Activated naive CD8-positive, alpha-beta T cell treated with anti-CD3 and anti-CD28 coated beads, Interleukin-2, amount 50 U/mL, for 24 hours (primary cell): ENCODE results near the gene ORC6.

Experiments
- ATAC-seq: fragments of 150-1000 bp; cut with Tn5 transposase; one replicate; pipeline ENCODE4 v1.10.0; 2021
- DNase-seq: peaks from one replicate; pipeline ENCODE4 v3.0.0; 2021
- H3K27ac Mint-ChIP-seq: one replicate; pipeline ENCODE4 v1.8.0; 2021; ENCODE audit warnings: mild to moderate bottlenecking, mixed read lengths
- H3K27me3 Mint-ChIP-seq: one replicate; pipeline ENCODE4 v1.8.0; 2021; ENCODE audit warnings: mixed read lengths
- H3K36me3 Mint-ChIP-seq: one replicate; pipeline ENCODE4 v1.8.0; 2021; ENCODE audit warnings: low read depth, mixed read lengths
- H3K4me1 Mint-ChIP-seq: one replicate; pipeline ENCODE4 v1.8.0; 2021; ENCODE audit warnings: mixed read lengths
- H3K4me3 Mint-ChIP-seq: one replicate; pipeline ENCODE4 v1.8.0; 2021; ENCODE audit warnings: mild to moderate bottlenecking, moderate library complexity, mixed read lengths
- H3K9me3 Mint-ChIP-seq: one replicate; pipeline ENCODE4 v1.8.0; 2021; ENCODE audit warnings: mixed read lengths

The ORC6 gene

GRCh38 chr16:46714797-46715591, 25.5 kb downstream of the ORC6 start:
- Mint-ChIP-seq H3K4me3 (no peak overlapping the region), H3K4me1 (peaks cover 4% of the 10 kb centered on the region), H3K36me3 (no peaks in the 10 kb centered on the region)

GRCh38 chr16:46715769-46716305, 26.4 kb downstream of the ORC6 start:
- H3K27ac Mint-ChIP-seq, result no peak overlapping the region
- H3K27me3 Mint-ChIP-seq, result no peaks in the 10 kb centered on the region
- peaks cover 4% of the 10 kb centered on the region for H3K4me1 Mint-ChIP-seq
- no peaks in the 10 kb centered on the region for H3K36me3 Mint-ChIP-seq
- ATAC-seq, result no peak
- H3K4me3 Mint-ChIP-seq, result no peak overlapping the region
- DNase-seq, result no peak
- H3K9me3 Mint-ChIP-seq, result no peaks in the 10 kb centered on the region

More at GRCh38 chr16:46714797-46715591, 25.5 kb downstream of the ORC6 start:
- Mint-ChIP-seq H3K27me3 (no peaks in the 10 kb centered on the region), H3K9me3 (no peaks in the 10 kb centered on the region), H3K27ac (no peak overlapping the region)
- DNase-seq (no peak), ATAC-seq (no peak)

- Mint-ChIP-seq H3K4me1 (no peaks in the 10 kb centered on the region), H3K27ac (no peak overlapping the region), H3K36me3 (no peaks in the 10 kb centered on the region), H3K9me3 (no peaks in the 10 kb centered on the region), H3K27me3 (no peaks in the 10 kb centered on the region), H3K4me3 (no peak overlapping the region)
- DNase-seq (no peak), ATAC-seq (no peak)
Measured at GRCh38 chr16:46717692-46718091, 28.2 kb downstream of the ORC6 start.

GRCh38 chr16:46718214-46718613, 28.8 kb downstream of the ORC6 start:
- Mint-ChIP-seq H3K4me3 (no peak overlapping the region), H3K27ac (no peak overlapping the region), H3K4me1 (no peaks in the 10 kb centered on the region), H3K9me3 (no peaks in the 10 kb centered on the region), H3K27me3 (no peaks in the 10 kb centered on the region), H3K36me3 (no peaks in the 10 kb centered on the region)
- no peak for ATAC-seq
- no peak for DNase-seq

- H3K36me3 Mint-ChIP-seq, result no peaks in the 10 kb centered on the region
- ATAC-seq, result no peak
- H3K9me3 Mint-ChIP-seq, result no peaks in the 10 kb centered on the region
- DNase-seq, result no peak
- H3K4me1 Mint-ChIP-seq, result no peaks in the 10 kb centered on the region
- no peak overlapping the region for H3K4me3 Mint-ChIP-seq
- no peaks in the 10 kb centered on the region for H3K27me3 Mint-ChIP-seq
- no peak overlapping the region for H3K27ac Mint-ChIP-seq
Measured at GRCh38 chr16:46719528-46719927, 30.1 kb downstream of the ORC6 start.

GRCh38 chr16:46720619-46721018, 31.2 kb downstream of the ORC6 start:
- Mint-ChIP-seq H3K4me3 (no peak overlapping the region), H3K9me3 (no peaks in the 10 kb centered on the region), H3K27ac (no peak overlapping the region), H3K4me1 (no peaks in the 10 kb centered on the region), H3K36me3 (no peaks in the 10 kb centered on the region), H3K27me3 (no peaks in the 10 kb centered on the region)
- ATAC-seq, result no peak
- no peak for DNase-seq

- DNase-seq (no peak), ATAC-seq (no peak)
- no peaks in the 10 kb centered on the region for H3K27me3 Mint-ChIP-seq
- no peak overlapping the region for H3K27ac Mint-ChIP-seq
- H3K9me3 Mint-ChIP-seq, result no peaks in the 10 kb centered on the region
- no peak overlapping the region for H3K4me3 Mint-ChIP-seq
- no peaks in the 10 kb centered on the region for H3K36me3 Mint-ChIP-seq
- no peaks in the 10 kb centered on the region for H3K4me1 Mint-ChIP-seq
Measured at GRCh38 chr16:46721885-46722284, 32.4 kb downstream of the ORC6 start.

- Mint-ChIP-seq H3K27ac (no peak overlapping the region), H3K9me3 (no peaks in the 10 kb centered on the region), H3K4me3 (no peak overlapping the region), H3K36me3 (no peaks in the 10 kb centered on the region), H3K27me3 (no peaks in the 10 kb centered on the region), H3K4me1 (no peaks in the 10 kb centered on the region)
- DNase-seq (no peak), ATAC-seq (no peak)
Measured at GRCh38 chr16:46727184-46727583, 37.7 kb downstream of the ORC6 start.

- DNase-seq, result no peak
- H3K4me3 Mint-ChIP-seq, result no peak overlapping the region
- no peaks in the 10 kb centered on the region for H3K4me1 Mint-ChIP-seq
- H3K27me3 Mint-ChIP-seq, result no peaks in the 10 kb centered on the region
- no peak overlapping the region for H3K27ac Mint-ChIP-seq
- no peak for ATAC-seq
- no peaks in the 10 kb centered on the region for H3K36me3 Mint-ChIP-seq
- H3K9me3 Mint-ChIP-seq, result no peaks in the 10 kb centered on the region
Measured at GRCh38 chr16:46727630-46728029, 38.2 kb downstream of the ORC6 start.

- H3K36me3 Mint-ChIP-seq, result no peaks in the 10 kb centered on the region
- no peak for ATAC-seq
- no peaks in the 10 kb centered on the region for H3K4me1 Mint-ChIP-seq
- H3K27me3 Mint-ChIP-seq, result no peaks in the 10 kb centered on the region
- no peak overlapping the region for H3K27ac Mint-ChIP-seq
- DNase-seq, result no peak
- no peaks in the 10 kb centered on the region for H3K9me3 Mint-ChIP-seq
- H3K4me3 Mint-ChIP-seq, result no peak overlapping the region
Measured at GRCh38 chr16:46728806-46729205, 39.3 kb downstream of the ORC6 start.

- Mint-ChIP-seq H3K4me1 (no peaks in the 10 kb centered on the region), H3K36me3 (no peaks in the 10 kb centered on the region), H3K4me3 (no peak overlapping the region), H3K27me3 (no peaks in the 10 kb centered on the region), H3K9me3 (no peaks in the 10 kb centered on the region), H3K27ac (no peak overlapping the region)
- no peak for DNase-seq
- no peak for ATAC-seq
Measured at GRCh38 chr16:46729326-46729995, 40.0 kb downstream of the ORC6 start.

- Mint-ChIP-seq H3K4me3 (no peak overlapping the region), H3K27me3 (no peaks in the 10 kb centered on the region), H3K4me1 (no peaks in the 10 kb centered on the region), H3K36me3 (no peaks in the 10 kb centered on the region), H3K9me3 (no peaks in the 10 kb centered on the region), H3K27ac (no peak overlapping the region)
- no peak for ATAC-seq
- no peak for DNase-seq
Measured at GRCh38 chr16:46730126-46730525, 40.7 kb downstream of the ORC6 start.

- Mint-ChIP-seq H3K4me3 (no peak overlapping the region), H3K9me3 (no peaks in the 10 kb centered on the region), H3K27ac (no peak overlapping the region), H3K36me3 (no peaks in the 10 kb centered on the region), H3K27me3 (no peaks in the 10 kb centered on the region), H3K4me1 (no peaks in the 10 kb centered on the region)
- DNase-seq, result no peak
- no peak for ATAC-seq
Measured at GRCh38 chr16:46730801-46731690, 41.6 kb downstream of the ORC6 start.

- Mint-ChIP-seq H3K9me3 (no peaks in the 10 kb centered on the region), H3K27me3 (no peaks in the 10 kb centered on the region), H3K4me3 (no peak overlapping the region), H3K27ac (no peak overlapping the region), H3K4me1 (no peaks in the 10 kb centered on the region), H3K36me3 (no peaks in the 10 kb centered on the region)
- ATAC-seq, result no peak
- no peak for DNase-seq
Measured at GRCh38 chr16:46731691-46732555, 42.5 kb downstream of the ORC6 start.
